H1 (cell line): Measurements from ENCODE around the gene ARAP2. TPM values are rescaled to one million over a fixed set of nuclear protein-coding genes. Genes with fewer than 3 reads are reported as not detected.
A peak's percentile ranks its signal among the peaks of the same experiment; 100 is the strongest.

ENCODE experiments used
- CTCF ChIA-PET: fragments of 300-600 bp; sonication (Branson Sonifier 250); formaldehyde crosslinking; loops from one replicate; lab custom pipeline; 2021; ENCODE audit not compliant: partially characterized antibody; lab: Charles Lee
- POLR2A ChIA-PET: fragments of 300-600 bp; sonication (Branson Sonifier 250); formaldehyde crosslinking; loops from one replicate; lab custom pipeline; 2021; ENCODE audit warnings: inconsistent platforms; ENCODE audit not compliant: partially characterized antibody; lab: Charles Lee
- DNase-seq, 2 experiments: peaks; one replicate each; pipeline versions ENCODE4 v3.0.0 to v3.0.0-alpha.2; 2010 to 2022; ENCODE audit warnings: low spot score in 2 of 2, low read depth in 1 of 2, mixed read lengths in 1 of 2
- FAIRE-seq: peaks from 2 replicates; lab custom pipeline; 2011; peaks lifted over from hg19 to GRCh38; lab: Jason Lieb, UNC
- H2AFZ ChIP-seq: 2 replicates; pipeline ENCODE4 v1.8.1; 2012; ENCODE audit warnings: low read length, inconsistent platforms
- H2AK5ac ChIP-seq: 2 replicates; pipeline ENCODE4 v1.6.1; 2013; ENCODE audit warnings: low read depth, low read length
- H2BK120ac ChIP-seq: replicated peaks from 2 replicates; pipeline ENCODE3; 2013; ENCODE audit warnings: low read depth, low read length, inconsistent platforms
- H2BK12ac ChIP-seq: 2 replicates; pipeline ENCODE4 v1.6.1; 2013; ENCODE audit warnings: low read depth, low read length
- H2BK15ac ChIP-seq: 2 replicates; pipeline ENCODE4 v1.6.1; 2013; ENCODE audit warnings: low read length
- H2BK20ac ChIP-seq: 2 replicates; pipeline ENCODE4 v1.6.1; 2013; ENCODE audit warnings: low read length
- H2BK5ac ChIP-seq: 2 replicates; pipeline ENCODE4 v1.6.1; 2013; ENCODE audit warnings: low read depth, low read length
- H3K14ac ChIP-seq: 2 replicates; pipeline ENCODE4 v1.6.1; 2013; ENCODE audit warnings: inconsistent platforms; ENCODE audit not compliant: insufficient read length
- H3K18ac ChIP-seq: 2 replicates; pipeline ENCODE4 v1.6.1; 2013; ENCODE audit warnings: low read length; ENCODE audit errors: extremely low read depth
- H3K23ac ChIP-seq: 2 replicates; pipeline ENCODE4 v1.6.1; 2013; ENCODE audit warnings: inconsistent platforms; ENCODE audit not compliant: insufficient read length
- H3K23me2 ChIP-seq: 2 replicates; pipeline ENCODE4 v1.6.1; 2013; ENCODE audit warnings: low read depth, low read length
- H3K27ac ChIP-seq: 2 replicates; pipeline ENCODE4 v1.6.1; 2011; ENCODE audit warnings: low read depth, low read length, inconsistent platforms
- H3K27me3 ChIP-seq, 4 experiments: replicated peaks in 1 of 4; 1 replicate in 1 of 4; 2 replicates in 3 of 4; pipeline versions ENCODE4 v1.6.1 to v1.8.1; 2011 to 2013; ENCODE audit warnings: low read length in 3 of 4, mild to moderate bottlenecking in 3 of 4, inconsistent platforms in 2 of 4, mixed read lengths in 2 of 4, moderate library complexity in 1 of 4; ENCODE audit not compliant: control insufficient read depth in 3 of 4, insufficient read depth in 3 of 4; ENCODE audit errors: extremely low read depth in 1 of 4
- H3K36me3 ChIP-seq, 4 experiments: 2 replicates each; pipeline versions ENCODE4 v1.6.1 to v1.8.1; 2011 to 2013; ENCODE audit warnings: mild to moderate bottlenecking in 4 of 4, low read length in 3 of 4, moderate library complexity in 2 of 4, control low read depth in 1 of 4, inconsistent platforms in 1 of 4; ENCODE audit not compliant: insufficient read depth in 4 of 4, control insufficient read depth in 2 of 4
- H3K4ac ChIP-seq: replicated peaks from 2 replicates; pipeline ENCODE3; 2013; ENCODE audit warnings: low read length, low read depth, mixed read lengths, inconsistent platforms; ENCODE audit not compliant: insufficient read length
- H3K4me1 ChIP-seq, 4 experiments: replicated peaks in 1 of 4; 1 replicate in 1 of 4; 2 replicates in 3 of 4; pipeline versions ENCODE4 v1.6.1 to v1.8.1; 2011 to 2013; ENCODE audit warnings: low read length in 3 of 4, inconsistent platforms in 2 of 4, mixed read lengths in 1 of 4; ENCODE audit not compliant: insufficient read depth in 4 of 4, control insufficient read depth in 3 of 4
- H3K4me2 ChIP-seq, 2 experiments: 2 replicates each; pipeline versions ENCODE4 v1.6.1 to v1.8.1; 2011 to 2013; ENCODE audit warnings: low read depth in 2 of 2, low read length in 2 of 2, control low read depth in 1 of 2, inconsistent platforms in 1 of 2, mild to moderate bottlenecking in 1 of 2; ENCODE audit not compliant: insufficient read depth in 1 of 2
- H3K4me3 ChIP-seq, 4 experiments: fragments of 200-600, 300-600 bp in 1 of 4; sonication (generic), shearing (Covaris generic), sonication (Bioruptor Twin) in 1 of 4; 2 replicates each; pipeline versions ENCODE4 v1.5.1 to v1.8.1; 2011 to 2016; ENCODE audit warnings: low read length in 4 of 4, low read depth in 3 of 4, control low read depth in 2 of 4, inconsistent platforms in 2 of 4, mild to moderate bottlenecking in 2 of 4, mixed read lengths in 1 of 4, moderate library complexity in 1 of 4; ENCODE audit not compliant: insufficient read depth in 2 of 4; ENCODE audit errors: extremely low read depth in 1 of 4
- H3K56ac ChIP-seq: replicated peaks from 2 replicates; pipeline ENCODE3; 2013; ENCODE audit warnings: low read depth, mild to moderate bottlenecking, mixed read lengths, low read length, inconsistent platforms; ENCODE audit not compliant: insufficient read length
- H3K79me1 ChIP-seq: 2 replicates; pipeline ENCODE4 v1.6.1; 2013; ENCODE audit warnings: low read depth, low read length, control low read depth
- H3K79me2 ChIP-seq, 2 experiments: 2 replicates each; pipeline versions ENCODE4 v1.6.1 to v1.8.1; 2012 to 2013; ENCODE audit warnings: low read length in 2 of 2, mild to moderate bottlenecking in 2 of 2, inconsistent platforms in 1 of 2; ENCODE audit not compliant: insufficient read depth in 2 of 2, control insufficient read depth in 1 of 2
- H3K9ac ChIP-seq, 4 experiments: replicated peaks in 1 of 4; 1 replicate in 1 of 4; 2 replicates in 3 of 4; pipeline versions ENCODE4 v1.6.1 to v1.8.1; 2011 to 2013; ENCODE audit warnings: low read depth in 3 of 4, low read length in 3 of 4, control low read depth in 2 of 4, mild to moderate bottlenecking in 2 of 4, moderate library complexity in 2 of 4, inconsistent platforms in 1 of 4; ENCODE audit errors: extremely low read depth in 1 of 4
- H3K9me3 ChIP-seq, 2 experiments: 2 replicates each; pipeline versions ENCODE4 v1.6.1 to v1.8.1; 2012 to 2013; ENCODE audit warnings: mild to moderate bottlenecking in 2 of 2, moderate library complexity in 2 of 2, control low read depth in 1 of 2, inconsistent platforms in 1 of 2, low read depth in 1 of 2, low read length in 1 of 2, mixed read lengths in 1 of 2; ENCODE audit not compliant: insufficient read depth in 2 of 2
- H4K20me1 ChIP-seq, 2 experiments: replicated peaks in 1 of 2; 2 replicates each; pipeline versions ENCODE3 to v1.8.1; 2011 to 2013; ENCODE audit warnings: inconsistent platforms in 2 of 2, low read length in 2 of 2, mild to moderate bottlenecking in 1 of 2; ENCODE audit not compliant: insufficient read depth in 2 of 2, control insufficient read depth in 1 of 2
- H4K5ac ChIP-seq: 2 replicates; pipeline ENCODE4 v1.6.1; 2013; ENCODE audit warnings: low read length, low read depth, mixed read lengths, inconsistent platforms; ENCODE audit not compliant: insufficient read length
- H4K8ac ChIP-seq: 2 replicates; pipeline ENCODE4 v1.8.0; 2013; ENCODE audit warnings: mild to moderate bottlenecking, moderate library complexity, low read length, inconsistent platforms; ENCODE audit not compliant: insufficient read depth; ENCODE audit errors: extremely low read depth
- H4K91ac ChIP-seq: replicated peaks from 2 replicates; pipeline ENCODE3; 2013; ENCODE audit warnings: low read length, mixed read lengths, inconsistent platforms; ENCODE audit not compliant: insufficient read length
- CHD2 ChIP-seq: IDR thresholded peaks from 2 replicates; pipeline ENCODE4 v1.6.1; 2012; ENCODE audit warnings: low read length, improper control_type of control experiment
- CTCF ChIP-seq, 3 experiments: IDR thresholded peaks; 1 replicate in 2 of 3; 2 replicates in 1 of 3; pipeline versions ENCODE4 v1.5.1 to v1.6.1; 2011; ENCODE audit warnings: low read length in 3 of 3, mild to moderate bottlenecking in 3 of 3, inconsistent platforms in 2 of 3, low read depth in 1 of 3, moderate library complexity in 1 of 3; ENCODE audit not compliant: insufficient read depth in 1 of 3; ENCODE audit errors: control extremely low read depth in 1 of 3
- RAD21 ChIP-seq, 2 experiments: IDR thresholded peaks in 1 of 2; conservative IDR thresholded peaks in 1 of 2; 2 replicates each; pipeline ENCODE4 v1.6.1; 2011; ENCODE audit warnings: low read depth in 2 of 2, low read length in 2 of 2, improper control_type of control experiment in 1 of 2, inconsistent platforms in 1 of 2, mild to moderate bottlenecking in 1 of 2, moderate library complexity in 1 of 2
- WGBS, 2 experiments: shearing (Covaris generic) in 1 of 2; methylation state at CpG; one replicate each; pipeline versions ENCODE4 v1.1.6 to v1.1.7; 2013 to 2015; ENCODE audit warnings: low lambda C conversion rate in 2 of 2, mixed read lengths in 2 of 2, inconsistent platforms in 1 of 2, low coverage in 1 of 2, missing lambda C conversion rate in 1 of 2; ENCODE audit not compliant: insufficient replicate concordance in 2 of 2, insufficient coverage in 1 of 2, insufficient read length in 1 of 2; ENCODE audit errors: extremely low coverage in 1 of 2, missing lambda C conversion rate in 1 of 2; 5-methylcytosine and 5-hydroxymethylcytosine counted together
- polyA plus RNA-seq, 7 experiments: library from polyadenylated mRNA; depleted of rRNA in 3 of 7; stranded (reverse) in 5 of 7; unstranded in 2 of 7; fragments of >200 nt in 5 of 7; fragments of 200-250 nt in 2 of 7; gene quantifications; 1 replicate in 5 of 7; 2 replicates in 1 of 7; 4 replicates in 1 of 7; pipeline versions ENCODE4 v1.2.1 to v1.2.3, GENCODE V29; 2011 to 2013; ENCODE audit warnings: missing spikeins in 2 of 7, mixed read lengths in 2 of 7
- total RNA-seq: library from RNA; stranded (reverse); fragmentation: NEBNext Ultra II Directional; extraction: Animal tissue kit (Norgen Biotek cat#: 25700); gene quantifications from 2 replicates; pipeline ENCODE4 v1.2.1, GENCODE V29; 2021

Gene ARAP2
- total and polyA plus RNA-seq, 2 of the 8 experiments (the other 6 are each of a cell fraction or from before 2014, with no cell fraction given), result 0.15 to 2.3 TPM

GRCh38 chr4:36159208-36159607 is 85.1 kb downstream of the ARAP2 start:
- no peak overlapping the region for H3K18ac ChIP-seq
- TF ChIP-seq RAD21 (IDR thresholded peaks at IDR 0.05 in 1 of 2, conservative IDR thresholded peaks at IDR 0.05 in 1 of 2; ENCODE audit: low read depth in 2 of 2, low read length in 2 of 2) (peak; percentile 7 to 41; a peak in 2 of 4 replicates), CTCF (IDR thresholded peaks at IDR 0.05; ENCODE audit: control extremely low read depth in 1 of 3, insufficient read depth in 1 of 3, low read depth in 1 of 3, low read length in 3 of 3) (peak; percentile 45 to 59 (median 54)), CHD2 (no peak)
- no peak overlapping the region for H2BK120ac ChIP-seq
- no peaks in the 10 kb centered on the region; the same call in 1 of the 2 replicates for H3K23me2 ChIP-seq
- no peak overlapping the region for H4K8ac ChIP-seq
- H3K4ac ChIP-seq, result no peak overlapping the region
- FAIRE-seq, result peak; percentile 81
- no peak overlapping the region for H2BK5ac ChIP-seq
- WGBS, 2 experiments, result 92% methylated on average over 5 of the region's 5 CpGs; no CpG with 5 or more reads in 1 of the 2 experiments
- CTCF ChIA-PET, result interaction anchor here (0.6 to 2.1 kb wide), 18 partner anchors 9 to 206 kb away, joined by 3 to 9 read pairs (median 3); partner anchors contain the start of gene ARAP2
- no peak overlapping the region for H3K4me3 ChIP-seq
- H3K56ac ChIP-seq, result no peak overlapping the region
- no peak overlapping the region for H4K5ac ChIP-seq
- no peak overlapping the region for H3K9ac ChIP-seq
- no peak overlapping the region for H3K23ac ChIP-seq
- H3K4me2 ChIP-seq, result no peak overlapping the region
- peak in 1 of 2 experiments; percentile 1 for DNase-seq
- H3K14ac ChIP-seq, result no peak overlapping the region
- no peak overlapping the region for H2BK15ac ChIP-seq
- no peak overlapping the region for H4K91ac ChIP-seq
- no peaks in the 10 kb centered on the region for H3K79me2 ChIP-seq
- no peaks in the 10 kb centered on the region for H4K20me1 ChIP-seq
- peaks cover 0 to 2% (median 0%) of the 10 kb centered on the region in 4 experiments; a peak in 1 of 7 replicates for H3K4me1 ChIP-seq
- POLR2A ChIA-PET, result no interaction called here
- no peak overlapping the region for H2BK12ac ChIP-seq
- H3K79me1 ChIP-seq, result no peaks in the 10 kb centered on the region
- H3K27ac ChIP-seq, result no peak overlapping the region
- no peak overlapping the region for H2AFZ ChIP-seq
- no peak overlapping the region for H2AK5ac ChIP-seq
- no peaks in the 10 kb centered on the region for H3K36me3 ChIP-seq
- H3K27me3 ChIP-seq, result no peaks in the 10 kb centered on the region
- H2BK20ac ChIP-seq, result no peak overlapping the region
- H3K9me3 ChIP-seq, result no peaks in the 10 kb centered on the region
